ENCODE data around the gene ASB14. TPM values are rescaled to one million over a fixed set of nuclear protein-coding genes. Genes with fewer than 3 reads are reported as not detected.

Gene ASB14
- total RNA-seq, 3 donors from 2014 or later, result not detected

DNA sequence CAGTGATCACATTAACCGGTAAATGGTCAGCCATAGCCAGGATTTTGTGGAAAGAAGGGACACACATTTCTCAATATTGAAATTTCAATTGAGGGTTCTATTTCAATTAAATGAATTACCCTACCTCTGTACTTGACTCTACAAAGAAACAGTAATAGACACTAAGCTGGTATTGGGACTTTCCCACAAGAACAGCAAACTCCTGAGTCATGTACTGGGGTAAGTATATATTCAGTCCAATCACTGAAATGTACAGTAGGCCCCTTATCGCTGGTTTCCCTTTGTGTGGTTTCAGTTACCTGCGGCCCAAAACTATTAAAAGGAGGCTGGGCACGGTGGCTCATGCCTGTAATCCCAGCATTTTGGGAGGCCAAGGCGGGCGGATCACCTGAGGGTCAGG lies 17.6 kb downstream of the ASB14 start:
- no peak overlapping the region for H3K4me3 ChIP-seq
- intact Hi-C loops (cut with DNase I, micrococcal nuclease), result no loop called here
- H3K9me3 ChIP-seq, result peaks cover 5% of the 10 kb centered on the region
- TF ChIP-seq, protein P1, sequence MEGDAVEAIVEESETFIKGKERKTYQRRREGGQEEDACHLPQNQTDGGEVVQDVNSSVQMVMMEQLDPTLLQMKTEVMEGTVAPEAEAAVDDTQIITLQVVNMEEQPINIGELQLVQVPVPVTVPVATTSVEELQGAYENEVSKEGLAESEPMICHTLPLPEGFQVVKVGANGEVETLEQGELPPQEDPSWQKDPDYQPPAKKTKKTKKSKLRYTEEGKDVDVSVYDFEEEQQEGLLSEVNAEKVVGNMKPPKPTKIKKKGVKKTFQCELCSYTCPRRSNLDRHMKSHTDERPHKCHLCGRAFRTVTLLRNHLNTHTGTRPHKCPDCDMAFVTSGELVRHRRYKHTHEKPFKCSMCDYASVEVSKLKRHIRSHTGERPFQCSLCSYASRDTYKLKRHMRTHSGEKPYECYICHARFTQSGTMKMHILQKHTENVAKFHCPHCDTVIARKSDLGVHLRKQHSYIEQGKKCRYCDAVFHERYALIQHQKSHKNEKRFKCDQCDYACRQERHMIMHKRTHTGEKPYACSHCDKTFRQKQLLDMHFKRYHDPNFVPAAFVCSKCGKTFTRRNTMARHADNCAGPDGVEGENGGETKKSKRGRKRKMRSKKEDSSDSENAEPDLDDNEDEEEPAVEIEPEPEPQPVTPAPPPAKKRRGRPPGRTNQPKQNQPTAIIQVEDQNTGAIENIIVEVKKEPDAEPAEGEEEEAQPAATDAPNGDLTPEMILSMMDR (IDR thresholded peaks at IDR 0.05), result no peak
- DNase-seq (no peak), ATAC-seq (no peak)
- no peaks in the 10 kb centered on the region for H3K4me1 ChIP-seq (ENCODE audit: low read depth)
- H3K36me3 ChIP-seq (ENCODE audit: low read depth), result no peaks in the 10 kb centered on the region

DNA sequence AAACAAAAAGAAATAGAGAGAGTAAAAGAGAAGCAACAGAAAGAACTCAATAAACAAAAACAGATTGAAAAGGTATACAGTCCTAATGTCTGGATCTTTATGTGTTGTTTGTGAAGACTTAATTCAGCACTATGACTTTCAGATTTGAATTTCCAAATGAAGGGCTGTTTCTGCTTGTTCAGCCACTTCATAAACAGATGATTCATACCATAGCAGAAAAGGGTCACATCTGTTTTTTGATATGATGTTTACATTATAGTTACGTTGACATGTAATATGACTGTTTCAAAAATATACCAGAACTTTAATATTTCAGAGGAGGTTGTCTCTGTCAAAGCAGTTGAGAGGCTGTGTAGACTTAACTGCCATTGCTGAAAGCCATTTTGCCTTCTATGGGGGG lies 24.1 kb downstream of the ASB14 start:
- DNase-seq, result no peak
- intact Hi-C loops (cut with DNase I, micrococcal nuclease), result no loop called here
- H3K4me1 ChIP-seq (ENCODE audit: low read depth), result no peaks in the 10 kb centered on the region
- no peak overlapping the region for H3K4me3 ChIP-seq
- no peaks in the 10 kb centered on the region for H3K9me3 ChIP-seq
- ATAC-seq, result no peak
- peaks cover 4% of the 10 kb centered on the region for H3K36me3 ChIP-seq (ENCODE audit: low read depth)
- TF ChIP-seq, protein P1 (IDR thresholded peaks at IDR 0.05), result no peak

DNA sequence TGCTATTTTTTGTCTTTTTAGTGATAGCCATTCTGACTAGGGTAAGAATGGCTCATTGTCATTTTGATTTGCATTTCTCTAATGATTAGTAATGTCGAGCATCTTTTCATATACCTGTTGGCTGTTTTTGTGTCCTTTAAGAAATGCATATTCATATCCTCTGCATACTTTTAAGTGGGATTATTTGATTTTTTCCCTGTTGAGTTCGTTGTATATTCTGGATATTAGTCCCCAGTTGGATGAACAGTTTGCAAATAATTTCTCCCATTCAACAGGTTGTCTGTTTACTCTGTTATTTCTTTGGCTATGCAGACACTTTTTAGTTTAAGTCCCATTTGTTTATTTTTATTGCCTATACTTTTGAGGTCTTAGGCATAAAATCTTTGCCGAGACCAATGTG lies 30.6 kb downstream of the ASB14 start:
- intact Hi-C loops (cut with DNase I, micrococcal nuclease), result no loop called here

DNA sequence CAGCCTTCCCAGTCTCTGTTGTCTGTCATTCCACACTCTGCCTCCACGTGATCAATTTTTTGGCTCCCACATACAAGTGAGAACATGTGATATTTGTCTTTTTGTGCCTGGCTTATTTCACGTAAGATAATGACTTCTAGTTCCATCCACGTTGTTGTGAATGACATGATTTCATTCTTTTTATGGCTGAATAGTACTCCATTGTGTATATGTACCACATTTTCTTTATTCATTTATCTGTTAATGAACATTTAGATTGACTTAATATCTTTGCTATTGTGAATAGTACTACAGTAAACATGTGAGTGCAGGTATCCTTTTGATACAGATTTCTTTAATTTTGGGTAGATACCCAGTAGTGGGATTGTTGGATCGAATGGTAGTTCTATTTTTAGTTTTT lies 31.4 kb downstream of the ASB14 start:
- DNase-seq (no peak), ATAC-seq (no peak)
- TF ChIP-seq, protein P1 (IDR thresholded peaks at IDR 0.05), result no peak
- intact Hi-C loops (cut with DNase I, micrococcal nuclease), result no loop called here
- H3K9me3 ChIP-seq, result no peaks in the 10 kb centered on the region
- H3K4me1 ChIP-seq (ENCODE audit: low read depth), result no peaks in the 10 kb centered on the region
- no peaks in the 10 kb centered on the region for H3K36me3 ChIP-seq (ENCODE audit: low read depth)
- H3K4me3 ChIP-seq, result no peak overlapping the region

More for the DNA sequence above, 30.6 kb downstream of the ASB14 start:
- Histone ChIP-seq H3K36me3 (ENCODE audit: low read depth) (no peaks in the 10 kb centered on the region), H3K4me3 (no peak overlapping the region), H3K9me3 (no peaks in the 10 kb centered on the region), H3K4me1 (ENCODE audit: low read depth) (no peaks in the 10 kb centered on the region)
- ATAC-seq (no peak), DNase-seq (no peak)
- TF ChIP-seq, protein P1 (IDR thresholded peaks at IDR 0.05), result no peak

DNA sequence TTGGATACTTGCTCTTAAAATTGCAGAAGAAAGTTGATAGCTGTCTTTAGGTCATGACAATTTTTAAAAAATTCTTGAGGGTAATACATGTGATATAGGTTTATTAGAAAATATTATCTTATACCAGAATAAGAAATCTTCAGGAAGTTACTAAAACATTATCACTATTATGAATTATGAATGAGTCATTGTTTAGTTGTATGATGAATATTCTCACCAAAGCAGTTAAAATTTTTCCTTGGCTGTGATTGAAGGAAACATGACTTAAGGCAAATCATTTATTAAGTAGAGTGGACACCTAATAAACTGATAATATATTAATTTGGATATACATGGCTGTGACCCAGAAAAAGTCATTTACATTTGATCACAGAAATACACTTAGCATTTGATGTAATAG lies 34.8 kb downstream of the ASB14 start:
- H3K4me1 ChIP-seq (ENCODE audit: low read depth), result no peaks in the 10 kb centered on the region
- DNase-seq, result no peak
- TF ChIP-seq, protein P1 (IDR thresholded peaks at IDR 0.05), result no peak
- no peak for ATAC-seq
- H3K4me3 ChIP-seq, result no peak overlapping the region
- no peaks in the 10 kb centered on the region for H3K9me3 ChIP-seq
- intact Hi-C loops (cut with DNase I, micrococcal nuclease), result no loop called here
- no peaks in the 10 kb centered on the region for H3K36me3 ChIP-seq (ENCODE audit: low read depth)

DNA sequence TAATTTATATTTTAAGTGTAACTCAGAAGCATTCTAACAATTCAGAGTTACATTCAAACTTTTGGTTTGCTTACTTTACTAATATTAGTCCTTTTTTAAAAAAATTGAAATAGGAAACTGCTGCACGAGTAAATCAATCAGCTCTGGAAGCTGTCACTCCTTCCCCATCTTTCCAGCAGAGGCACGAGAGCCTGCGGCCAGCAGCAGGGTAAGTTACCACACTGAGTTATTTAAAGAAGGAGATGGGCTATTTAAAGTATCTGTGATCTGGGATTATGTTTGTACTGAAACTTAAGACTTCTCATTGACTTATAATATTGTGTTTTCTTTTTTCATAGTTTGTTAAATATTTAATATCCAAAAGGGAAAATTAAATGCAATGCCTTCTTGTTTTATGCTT lies 35.6 kb downstream of the ASB14 start:
- Histone ChIP-seq H3K36me3 (ENCODE audit: low read depth) (no peaks in the 10 kb centered on the region), H3K4me3 (no peak overlapping the region), H3K9me3 (no peaks in the 10 kb centered on the region), H3K4me1 (ENCODE audit: low read depth) (no peaks in the 10 kb centered on the region)
- TF ChIP-seq, protein P1 (IDR thresholded peaks at IDR 0.05), result no peak
- no peak for DNase-seq
- no peak for ATAC-seq
- intact Hi-C loops (cut with DNase I, micrococcal nuclease), result no loop called here

Data from mucosa of descending colon (tissue), 3 donors.